Measurements from ENCODE around the gene PNKP.

The PNKP gene

GRCh38 chr19:49857061-49857837 lies 10.1 kb downstream of the PNKP start:
- H2AFZ ChIP-seq (ENCODE audit: low read depth, low read length, severe bottlenecking), result no peak overlapping the region
- H3F3A ChIP-seq (ENCODE audit: insufficient read depth), result peaks cover 9% of the 10 kb centered on the region
- H3K9me2 ChIP-seq (replicated peaks; ENCODE audit: insufficient read depth, low read length), result no peaks in the 10 kb centered on the region
- H3K36me3 ChIP-seq (ENCODE audit: low read length), result no peaks in the 10 kb centered on the region
- H3K4me2 ChIP-seq (ENCODE audit: low read depth, low read length, poor library complexity, severe bottlenecking), result no peak overlapping the region
- 0 out of 2 replicates have a peak, but pooled peaks cover 3% of the 10 kb centered on the region for H4K20me1 ChIP-seq (ENCODE audit: low read depth, low read length)
- no peak overlapping the region for H3K27ac ChIP-seq (ENCODE audit: low read depth, low read length)
- no peaks in the 10 kb centered on the region for H3K9me3 ChIP-seq (ENCODE audit: insufficient read depth, low read length)
- H3K4me3 ChIP-seq (ENCODE audit: insufficient read depth, low read length, poor library complexity, severe bottlenecking), result no peak overlapping the region
- no peak for TF ChIP-seq EZH2phosphoT487 (conservative IDR thresholded peaks at IDR 0.05; ENCODE audit: low read length)
- TF ChIP-seq, protein P1, sequence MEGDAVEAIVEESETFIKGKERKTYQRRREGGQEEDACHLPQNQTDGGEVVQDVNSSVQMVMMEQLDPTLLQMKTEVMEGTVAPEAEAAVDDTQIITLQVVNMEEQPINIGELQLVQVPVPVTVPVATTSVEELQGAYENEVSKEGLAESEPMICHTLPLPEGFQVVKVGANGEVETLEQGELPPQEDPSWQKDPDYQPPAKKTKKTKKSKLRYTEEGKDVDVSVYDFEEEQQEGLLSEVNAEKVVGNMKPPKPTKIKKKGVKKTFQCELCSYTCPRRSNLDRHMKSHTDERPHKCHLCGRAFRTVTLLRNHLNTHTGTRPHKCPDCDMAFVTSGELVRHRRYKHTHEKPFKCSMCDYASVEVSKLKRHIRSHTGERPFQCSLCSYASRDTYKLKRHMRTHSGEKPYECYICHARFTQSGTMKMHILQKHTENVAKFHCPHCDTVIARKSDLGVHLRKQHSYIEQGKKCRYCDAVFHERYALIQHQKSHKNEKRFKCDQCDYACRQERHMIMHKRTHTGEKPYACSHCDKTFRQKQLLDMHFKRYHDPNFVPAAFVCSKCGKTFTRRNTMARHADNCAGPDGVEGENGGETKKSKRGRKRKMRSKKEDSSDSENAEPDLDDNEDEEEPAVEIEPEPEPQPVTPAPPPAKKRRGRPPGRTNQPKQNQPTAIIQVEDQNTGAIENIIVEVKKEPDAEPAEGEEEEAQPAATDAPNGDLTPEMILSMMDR (IDR thresholded peaks at IDR 0.05; ENCODE audit: insufficient read depth, low read length, poor library complexity, severe bottlenecking), result no peak
- H3K9ac ChIP-seq (ENCODE audit: low read length), result no peak overlapping the region
- H3K27me3 ChIP-seq (ENCODE audit: low read length), result no peaks in the 10 kb centered on the region
- peaks cover 7% of the 10 kb centered on the region; the same call in 1 of the 2 replicates for H3K79me2 ChIP-seq (ENCODE audit: insufficient read depth, low read length)

DNA sequence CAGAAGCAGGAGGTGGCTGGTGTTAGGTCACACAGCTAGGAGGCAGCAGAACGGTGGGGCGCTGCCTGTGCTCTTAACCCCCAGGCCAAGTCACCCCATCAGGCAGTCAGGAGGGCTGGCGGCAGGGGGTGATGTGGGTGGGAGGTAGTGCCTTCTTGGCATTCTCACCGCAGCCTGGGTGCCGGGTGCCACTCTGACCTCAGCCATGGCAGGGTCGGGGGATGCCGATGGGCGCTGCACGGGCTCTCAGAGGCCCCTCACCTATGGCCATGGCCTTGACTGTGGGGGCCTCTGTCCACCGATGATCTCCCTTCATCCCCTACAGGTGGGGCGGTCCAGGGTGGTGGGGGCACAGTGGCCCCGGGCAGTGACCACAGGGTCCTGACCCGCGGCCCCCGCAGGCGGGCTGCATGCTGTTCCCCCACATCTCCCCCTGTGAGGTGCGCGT lies 10.8 kb downstream of the PNKP start:
- H3K27me3 ChIP-seq (ENCODE audit: low read length), result no peaks in the 10 kb centered on the region
- H3K27ac ChIP-seq (ENCODE audit: low read depth, low read length), result no peak overlapping the region
- no peaks in the 10 kb centered on the region for H3K36me3 ChIP-seq (ENCODE audit: low read length)
- 0 out of 2 replicates have a peak, but pooled peaks cover 3% of the 10 kb centered on the region for H4K20me1 ChIP-seq (ENCODE audit: low read depth, low read length)
- no peak overlapping the region for H3K4me2 ChIP-seq (ENCODE audit: low read depth, low read length, poor library complexity, severe bottlenecking)
- H2AFZ ChIP-seq (ENCODE audit: low read depth, low read length, severe bottlenecking), result no peak overlapping the region
- no peak overlapping the region for H3K9ac ChIP-seq (ENCODE audit: low read length)
- no peaks in the 10 kb centered on the region for H3K9me2 ChIP-seq (replicated peaks; ENCODE audit: insufficient read depth, low read length)
- H3K9me3 ChIP-seq (ENCODE audit: insufficient read depth, low read length), result no peaks in the 10 kb centered on the region
- H3K4me3 ChIP-seq (ENCODE audit: insufficient read depth, low read length, poor library complexity, severe bottlenecking), result no peak overlapping the region
- TF ChIP-seq, protein P1 (IDR thresholded peaks at IDR 0.05; ENCODE audit: insufficient read depth, low read length, poor library complexity, severe bottlenecking), result no peak
- no peak for TF ChIP-seq EZH2phosphoT487 (conservative IDR thresholded peaks at IDR 0.05; ENCODE audit: low read length)
- H3F3A ChIP-seq (ENCODE audit: insufficient read depth), result peaks cover 12% of the 10 kb centered on the region
- H3K79me2 ChIP-seq (ENCODE audit: insufficient read depth, low read length), result peaks cover 7% of the 10 kb centered on the region; the same call in 1 of the 2 replicates

DNA sequence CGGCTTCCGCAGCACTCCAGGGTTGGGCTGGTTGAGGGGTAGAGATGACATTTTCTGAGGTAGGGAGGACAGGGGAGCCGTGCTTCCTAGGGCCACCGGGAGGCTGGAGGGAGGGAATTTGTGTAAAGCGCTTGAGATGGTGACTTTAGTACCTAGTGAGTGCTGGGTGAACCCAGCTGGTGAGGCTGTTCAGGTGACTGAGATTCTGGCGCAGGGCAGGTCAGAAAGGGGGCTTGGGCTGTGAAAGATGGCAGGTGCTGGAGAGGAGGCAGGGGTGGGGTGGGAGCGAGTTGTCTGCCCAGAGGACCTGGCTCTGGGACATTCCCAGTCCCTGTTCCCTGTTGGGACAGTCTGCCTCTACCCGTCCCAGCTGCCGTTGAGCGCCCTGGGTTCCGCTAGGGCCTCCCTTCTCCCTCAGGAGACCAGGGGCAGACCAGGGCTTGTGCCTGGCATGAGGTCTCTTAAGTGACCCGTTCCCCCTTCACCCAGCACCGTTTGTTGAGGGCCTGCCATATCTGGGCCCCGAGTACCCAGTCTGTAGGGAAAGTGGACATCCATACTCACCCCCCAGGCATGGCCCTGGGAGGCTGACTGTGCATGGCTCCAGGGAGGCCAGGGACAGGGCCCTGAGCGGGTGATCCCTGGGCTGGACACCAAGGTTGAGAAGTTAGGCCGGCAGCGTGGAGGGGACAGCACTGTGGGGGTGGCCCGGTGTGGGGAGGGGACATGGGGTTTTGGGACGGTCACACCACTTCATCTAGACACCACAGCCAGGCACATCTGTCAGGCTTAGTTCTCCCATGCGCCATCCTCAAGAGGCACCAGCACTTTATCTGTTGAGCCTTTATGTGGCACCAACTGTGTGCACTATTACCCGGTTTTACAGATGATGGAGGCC lies 11.5 kb downstream of the PNKP start:
- no peaks in the 10 kb centered on the region for H3K36me3 ChIP-seq (ENCODE audit: low read length)
- H3K9me2 ChIP-seq (replicated peaks; ENCODE audit: insufficient read depth, low read length), result no peaks in the 10 kb centered on the region
- H3K4me2 ChIP-seq (ENCODE audit: low read depth, low read length, poor library complexity, severe bottlenecking), result no peak overlapping the region
- H2AFZ ChIP-seq (ENCODE audit: low read depth, low read length, severe bottlenecking), result no peak overlapping the region
- H3F3A ChIP-seq (ENCODE audit: insufficient read depth), result peaks cover 12% of the 10 kb centered on the region
- no peak overlapping the region for H3K4me3 ChIP-seq (ENCODE audit: insufficient read depth, low read length, poor library complexity, severe bottlenecking)
- 0 out of 2 replicates have a peak, but pooled peaks cover 3% of the 10 kb centered on the region for H4K20me1 ChIP-seq (ENCODE audit: low read depth, low read length)
- peaks cover 7% of the 10 kb centered on the region; the same call in 1 of the 2 replicates for H3K79me2 ChIP-seq (ENCODE audit: insufficient read depth, low read length)
- H3K9ac ChIP-seq (ENCODE audit: low read length), result no peak overlapping the region
- no peak overlapping the region for H3K27ac ChIP-seq (ENCODE audit: low read depth, low read length)
- H3K27me3 ChIP-seq (ENCODE audit: low read length), result no peaks in the 10 kb centered on the region
- TF ChIP-seq, protein P1 (IDR thresholded peaks at IDR 0.05; ENCODE audit: insufficient read depth, low read length, poor library complexity, severe bottlenecking), result no peak
- TF ChIP-seq EZH2phosphoT487 (conservative IDR thresholded peaks at IDR 0.05; ENCODE audit: low read length), result no peak
- H3K9me3 ChIP-seq (ENCODE audit: insufficient read depth, low read length), result no peaks in the 10 kb centered on the region
